22Rv1 (cell line): Measurements from ENCODE around the gene TLL2.

Experiments
- ZFX ChIP-seq: fragments of 450-650 bp; IDR thresholded peaks from 2 replicates; pipeline ENCODE4 v1.6.1; 2017; ENCODE audit warnings: antibody characterized with exemption, borderline replicate concordance
- TF ChIP-seq, protein P1 (sequence below): fragments of 450-650 bp; IDR thresholded peaks from 2 replicates; pipeline ENCODE4 v1.5.1; 2017; ENCODE audit warnings: mild to moderate bottlenecking

DNA sequence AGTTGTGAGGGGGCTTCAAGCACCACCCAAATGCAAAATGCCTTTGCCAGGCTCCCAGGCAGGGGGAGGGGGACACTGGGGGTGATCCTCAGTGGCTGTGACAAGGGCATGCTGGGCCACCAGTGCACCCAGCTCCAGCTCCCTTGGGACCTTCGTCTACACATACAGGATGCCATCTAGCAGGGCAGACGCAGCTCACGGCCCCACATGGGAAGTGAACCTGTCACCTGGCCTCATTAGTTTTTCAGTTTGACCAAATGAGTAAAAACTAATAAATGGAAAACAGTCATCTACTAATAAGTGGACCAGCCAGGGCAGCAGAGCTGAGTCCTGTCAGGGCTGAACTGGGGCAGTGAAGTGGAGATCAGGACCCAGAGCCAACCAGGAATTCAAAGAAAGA is 50.2 kb downstream of the TLL2 start:
- TF ChIP-seq, protein P1, sequence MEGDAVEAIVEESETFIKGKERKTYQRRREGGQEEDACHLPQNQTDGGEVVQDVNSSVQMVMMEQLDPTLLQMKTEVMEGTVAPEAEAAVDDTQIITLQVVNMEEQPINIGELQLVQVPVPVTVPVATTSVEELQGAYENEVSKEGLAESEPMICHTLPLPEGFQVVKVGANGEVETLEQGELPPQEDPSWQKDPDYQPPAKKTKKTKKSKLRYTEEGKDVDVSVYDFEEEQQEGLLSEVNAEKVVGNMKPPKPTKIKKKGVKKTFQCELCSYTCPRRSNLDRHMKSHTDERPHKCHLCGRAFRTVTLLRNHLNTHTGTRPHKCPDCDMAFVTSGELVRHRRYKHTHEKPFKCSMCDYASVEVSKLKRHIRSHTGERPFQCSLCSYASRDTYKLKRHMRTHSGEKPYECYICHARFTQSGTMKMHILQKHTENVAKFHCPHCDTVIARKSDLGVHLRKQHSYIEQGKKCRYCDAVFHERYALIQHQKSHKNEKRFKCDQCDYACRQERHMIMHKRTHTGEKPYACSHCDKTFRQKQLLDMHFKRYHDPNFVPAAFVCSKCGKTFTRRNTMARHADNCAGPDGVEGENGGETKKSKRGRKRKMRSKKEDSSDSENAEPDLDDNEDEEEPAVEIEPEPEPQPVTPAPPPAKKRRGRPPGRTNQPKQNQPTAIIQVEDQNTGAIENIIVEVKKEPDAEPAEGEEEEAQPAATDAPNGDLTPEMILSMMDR: no peak
- no peak for TF ChIP-seq ZFX
